DMS153 (cell line): ENCODE data around the gene HAND1.
"Not testable (repeated sequence)": the region's sequence is repeated elsewhere in the genome, so short reads cannot be mapped to it uniquely, and the experiment has no call there.

Source experiments
- DNase-seq: peaks from one replicate; lab custom pipeline; 2025; lab: John Stamatoyannopoulos, UW

HAND1 gene

DNA sequence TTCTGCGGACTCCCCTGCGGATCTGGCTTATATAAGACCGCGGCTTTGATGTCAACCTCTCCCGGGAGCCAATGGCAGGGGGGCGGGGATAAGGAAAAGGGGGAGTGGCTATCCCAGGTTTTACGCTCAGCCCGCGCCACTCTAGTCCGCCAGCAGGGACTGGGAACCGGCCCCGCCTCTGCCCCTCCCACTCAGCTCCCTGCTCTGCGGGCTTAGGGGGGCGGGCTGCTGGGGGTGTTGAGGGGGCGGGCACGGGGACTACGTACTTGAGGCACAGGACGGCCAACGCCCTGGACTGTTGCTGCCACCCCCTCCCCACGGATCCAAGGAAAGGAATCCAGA is at the start of gene HAND1:
Gene HAND1, minus strand, starts transcription at position 4 of the 342 bp plus-strand sequence. CDS start 219 bp downstream, outside the sequence.
- DNase-seq, result peak; percentile 15

DNA sequence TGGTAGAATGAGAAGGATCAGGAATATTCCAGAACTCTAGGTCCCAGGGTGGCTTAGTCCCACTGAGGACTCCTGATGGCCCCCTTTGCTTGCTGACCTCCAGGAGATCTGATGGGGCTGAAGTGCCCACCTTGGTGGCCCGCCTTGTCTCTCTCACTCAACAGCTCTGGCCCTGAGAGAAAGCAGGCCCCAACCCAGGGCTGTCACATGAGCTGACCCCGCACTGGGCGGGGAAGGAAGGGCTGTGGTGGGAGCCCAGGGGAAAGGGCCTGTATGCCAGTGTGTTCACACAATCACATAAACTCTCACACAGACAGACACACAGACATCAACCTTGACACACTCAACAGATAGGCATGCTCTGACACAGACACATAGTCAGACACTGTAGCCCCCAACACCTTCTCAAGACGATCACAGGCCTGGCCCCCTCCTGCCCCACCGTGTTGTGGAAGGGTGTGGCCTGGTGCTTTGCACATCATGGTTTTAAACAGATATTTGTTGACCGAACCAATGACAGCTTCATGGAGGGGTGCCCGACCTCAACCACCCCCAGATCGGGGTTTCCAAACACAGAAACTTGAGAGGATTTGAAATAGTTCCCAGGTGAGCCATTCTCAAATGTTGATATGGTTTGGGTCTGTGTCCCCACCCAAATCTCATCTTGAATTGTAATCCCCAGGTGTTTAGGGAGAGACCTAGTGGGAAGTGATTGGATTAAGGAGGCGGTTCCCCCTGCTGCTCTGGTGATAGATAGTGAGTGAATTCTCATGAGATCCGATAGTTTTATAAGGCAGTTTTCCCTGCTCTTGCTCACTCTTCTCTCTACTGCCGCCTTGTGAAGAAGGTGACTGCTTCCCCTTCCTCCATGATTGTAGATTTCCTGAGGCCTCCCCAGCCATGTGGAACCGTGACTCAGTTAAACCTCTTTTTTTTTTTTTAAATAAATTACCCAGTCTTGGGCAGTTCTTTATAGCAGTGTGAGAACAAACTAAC is 48.5 kb upstream of the HAND1 start:
- DNase-seq, result no peak

DNA sequence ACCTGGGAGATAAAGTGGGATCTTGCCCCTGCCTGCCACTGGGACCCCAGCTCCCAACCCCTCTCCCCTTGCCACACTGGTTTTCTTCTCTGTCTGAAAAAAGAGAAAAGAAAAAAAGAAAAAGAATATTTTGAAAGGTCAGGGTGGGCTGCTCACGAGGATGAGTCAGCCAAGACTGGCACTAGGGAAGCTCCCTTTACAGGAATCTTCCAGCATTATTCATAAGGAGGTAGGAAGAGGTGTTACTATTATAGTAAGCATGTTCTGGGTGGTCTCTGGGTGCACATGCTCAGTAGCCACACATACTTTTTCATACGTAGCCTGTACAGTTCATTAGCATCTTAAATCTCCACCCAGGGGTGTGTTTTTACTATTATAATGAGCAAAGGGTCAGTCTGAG is 46.8 kb upstream of the HAND1 start:
- no peak for DNase-seq

DNA sequence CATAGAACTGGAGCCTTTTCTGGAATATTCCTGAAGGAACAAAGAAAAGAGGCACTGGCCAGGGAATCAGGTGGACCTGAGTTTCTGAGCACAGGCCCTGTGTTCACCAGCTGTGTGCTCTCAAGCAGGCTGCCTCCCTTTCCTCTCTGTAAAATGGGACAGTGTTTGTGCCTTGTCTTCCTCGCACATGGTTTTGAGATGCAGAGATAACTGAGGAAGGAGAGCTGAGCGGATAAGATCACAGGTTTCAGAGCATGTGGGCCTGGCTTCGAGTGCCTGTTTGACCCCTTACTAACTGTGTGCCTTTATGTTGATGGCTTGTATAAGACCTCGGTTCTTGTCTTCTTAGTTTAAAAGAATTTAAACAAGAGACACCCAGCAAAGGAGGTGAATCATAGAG is 46.2 kb upstream of the HAND1 start:
- DNase-seq, result no peak

DNA sequence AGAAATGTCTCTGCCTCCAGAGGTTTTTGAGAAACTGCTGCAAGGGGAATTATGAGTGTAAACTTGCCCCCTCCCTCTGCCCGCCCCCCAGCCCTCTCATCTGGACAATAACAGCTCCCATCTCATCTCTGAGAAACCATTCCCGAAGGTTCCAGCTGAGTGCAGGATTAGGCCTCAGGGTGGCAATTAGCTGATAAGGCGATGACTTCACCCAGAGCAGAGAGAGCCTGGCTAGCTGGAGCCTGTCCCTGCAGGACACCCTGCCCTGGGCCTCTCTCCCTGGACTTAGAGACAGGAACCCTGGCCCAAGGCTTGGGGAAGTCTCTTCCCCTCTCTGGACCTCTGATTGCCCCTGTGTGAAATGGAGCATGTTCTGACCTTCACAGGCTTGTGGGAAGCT is 45.7 kb upstream of the HAND1 start:
- no peak for DNase-seq

DNA sequence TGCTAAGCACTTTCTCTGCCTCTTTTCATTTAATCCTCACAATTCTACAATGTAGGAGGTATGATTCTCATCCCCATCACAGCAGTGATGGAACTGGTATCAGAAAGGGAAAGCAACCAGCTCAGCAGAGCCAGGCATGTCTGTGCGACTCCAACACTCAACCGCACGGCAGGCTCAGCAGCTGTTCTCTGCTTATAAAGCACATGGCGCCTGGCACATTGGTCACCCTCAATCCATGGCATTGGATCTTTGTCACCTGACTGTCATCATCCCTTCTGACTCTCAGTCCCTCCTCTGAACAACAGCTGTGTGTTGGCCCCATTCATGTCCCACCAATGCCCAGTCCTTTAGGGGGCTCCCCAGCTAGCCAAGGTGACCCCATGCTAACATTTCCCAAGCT is 45.1 kb upstream of the HAND1 start:
- DNase-seq, result no peak

DNA sequence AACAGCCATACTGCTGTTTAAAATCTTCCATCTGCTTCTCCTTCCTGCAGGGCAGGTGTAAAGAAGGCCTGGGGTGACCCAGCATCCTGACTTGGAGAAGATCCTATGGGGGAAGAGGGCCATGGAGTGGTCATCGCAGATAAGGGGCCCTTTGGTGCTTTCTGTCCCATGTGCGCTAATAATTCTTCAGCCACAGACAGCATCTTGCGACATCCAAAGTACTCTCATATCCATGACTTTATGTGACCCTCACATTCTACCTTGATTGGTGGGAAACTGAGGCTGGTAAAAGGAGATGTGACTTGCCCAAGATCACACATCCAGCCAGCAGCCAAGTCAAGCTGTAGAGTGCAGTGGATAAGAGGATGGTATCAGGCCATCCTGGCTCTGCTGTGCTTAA is 44.3 kb upstream of the HAND1 start:
- no peak for DNase-seq

DNA sequence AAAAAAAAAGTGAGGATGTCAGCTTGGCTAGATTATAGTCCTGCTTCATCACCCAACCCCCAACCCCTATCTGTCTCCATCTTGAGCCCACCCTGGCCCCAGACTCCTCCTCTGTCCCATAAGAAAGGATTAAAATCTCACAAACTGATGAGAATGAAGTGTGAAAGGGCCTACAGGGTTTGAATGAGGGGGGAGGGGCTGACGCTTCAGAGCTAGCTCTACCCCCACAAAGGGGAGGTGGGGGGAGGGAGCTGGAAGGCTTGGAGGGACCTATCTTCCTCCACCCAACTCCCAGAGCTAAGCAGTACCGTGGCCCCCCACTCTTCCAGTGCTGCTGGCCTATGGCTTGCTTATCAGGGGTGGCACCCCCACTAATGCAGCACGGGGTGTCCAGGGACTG is 43.7 kb upstream of the HAND1 start:
- DNase-seq, result no peak

DNA sequence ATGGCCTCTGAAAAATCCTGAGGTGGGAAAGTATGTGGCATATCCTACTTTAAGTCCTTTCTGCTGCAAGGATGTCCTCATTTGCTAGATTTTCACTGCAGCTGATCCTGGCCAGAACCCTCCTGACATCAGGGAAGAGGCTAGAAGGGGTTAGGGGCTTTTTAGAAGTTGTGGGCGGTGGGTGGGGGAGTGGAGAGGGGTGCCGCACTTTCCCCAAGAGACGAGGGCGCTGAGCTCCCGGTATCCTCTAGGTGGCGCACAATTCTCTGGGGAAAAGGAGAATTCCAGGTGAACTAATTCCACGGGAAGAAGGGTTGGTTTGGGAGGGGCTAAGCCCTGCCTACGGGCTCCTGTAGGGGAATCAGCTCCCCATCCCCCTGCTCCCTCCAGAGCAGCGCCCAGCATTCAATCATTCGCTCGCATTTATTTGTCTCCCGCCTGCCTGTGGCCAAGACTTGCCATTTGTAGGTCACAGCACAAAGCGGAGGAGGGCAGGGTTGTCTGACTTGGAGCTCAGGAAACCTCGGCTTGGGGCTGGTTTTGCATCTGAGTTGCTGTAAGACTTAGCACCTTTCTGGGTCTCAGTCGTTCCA is 42.9 kb upstream of the HAND1 start:
- no peak for DNase-seq

DNA sequence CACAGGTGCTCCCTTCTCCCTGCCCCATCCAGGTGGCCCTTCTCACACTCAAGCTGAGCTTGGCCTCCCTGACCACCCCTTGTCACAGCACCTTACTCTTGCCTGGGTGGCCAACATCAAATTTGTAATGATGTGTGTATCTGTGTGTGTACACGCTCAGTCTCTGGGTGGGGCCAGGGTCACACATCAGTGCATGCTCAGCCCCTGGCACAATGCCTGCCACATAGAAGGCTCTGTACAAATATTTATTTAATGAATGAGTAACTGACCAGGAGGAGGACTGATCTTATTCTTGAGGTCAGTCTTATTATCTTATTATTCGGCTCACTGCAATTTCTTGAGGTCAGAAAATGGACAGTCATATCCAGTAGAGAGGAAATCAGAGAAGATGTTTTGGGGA is 41.3 kb upstream of the HAND1 start:
- DNase-seq, result no peak

DNA sequence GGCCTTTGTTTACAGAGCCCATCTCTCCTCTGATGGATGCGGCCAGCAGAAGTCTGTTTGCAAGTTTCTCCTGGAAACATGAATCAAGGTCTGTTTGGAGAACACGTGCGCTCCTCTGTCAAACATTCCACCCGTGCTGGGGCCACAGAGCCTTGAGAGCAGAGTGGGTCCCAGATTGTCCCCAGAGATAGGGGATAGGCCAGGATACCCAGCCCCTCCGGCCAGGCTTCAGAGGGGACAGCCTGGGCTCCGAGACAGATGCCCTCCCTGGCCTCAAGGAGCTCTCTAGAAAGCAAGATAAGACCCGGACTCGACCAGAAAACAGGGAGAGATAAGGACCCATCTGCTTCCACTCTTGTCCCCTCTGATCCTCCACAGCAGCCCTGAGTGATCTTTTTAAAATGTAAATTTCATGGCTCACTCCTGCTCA is 40.4 kb upstream of the HAND1 start:
- no peak for DNase-seq

DNA sequence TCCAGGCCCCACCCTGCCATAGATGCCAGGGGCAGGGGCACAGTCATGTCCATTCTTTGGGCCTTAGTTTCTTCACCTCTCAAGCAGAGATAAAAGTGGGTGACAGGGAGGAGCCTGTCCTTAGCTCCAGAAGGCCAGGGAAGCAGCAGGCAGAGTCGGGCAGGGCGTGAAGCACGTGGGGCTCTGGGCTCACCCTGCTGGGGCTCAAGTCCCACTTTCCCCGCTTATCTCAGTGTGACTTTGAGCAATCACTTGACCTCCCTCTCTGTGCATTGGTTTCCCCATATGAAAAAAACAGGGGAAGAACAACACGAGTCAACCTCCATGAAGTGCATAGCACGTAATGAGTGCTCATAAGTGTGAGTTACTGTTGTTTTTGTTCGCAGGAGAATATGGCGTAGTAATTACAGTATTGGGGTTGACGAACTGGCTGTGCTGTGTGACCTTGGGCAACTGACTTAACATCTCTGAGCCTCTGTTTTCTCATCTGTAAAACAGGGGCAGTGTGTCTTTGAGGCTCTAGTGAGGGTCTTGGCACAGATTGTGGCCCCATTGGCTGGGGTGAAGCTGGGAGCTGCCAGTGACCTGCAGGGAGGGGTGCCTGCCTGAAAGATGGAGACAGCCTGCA is 39.9 kb upstream of the HAND1 start:
- no peak for DNase-seq

DNA sequence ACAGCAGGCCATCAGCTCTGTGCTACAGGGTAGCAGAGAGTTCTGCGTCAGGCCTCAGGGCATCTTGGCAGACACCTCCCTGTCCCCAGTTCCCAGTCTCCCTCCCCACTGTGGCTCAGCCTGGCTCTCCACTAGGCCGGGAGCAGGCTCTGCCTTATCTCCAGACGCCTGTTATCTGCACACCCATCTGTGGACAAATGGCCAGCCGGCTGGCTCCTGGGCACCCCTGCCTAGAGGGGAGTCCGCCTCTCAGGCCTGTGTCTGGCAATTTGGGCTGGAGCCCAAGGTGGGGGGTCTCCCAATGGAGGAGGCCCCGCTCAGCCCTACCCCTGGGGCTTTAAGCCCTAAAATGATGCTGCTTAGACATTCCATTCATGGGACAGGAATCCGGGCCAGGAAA is 39.2 kb upstream of the HAND1 start:
- no peak for DNase-seq

DNA sequence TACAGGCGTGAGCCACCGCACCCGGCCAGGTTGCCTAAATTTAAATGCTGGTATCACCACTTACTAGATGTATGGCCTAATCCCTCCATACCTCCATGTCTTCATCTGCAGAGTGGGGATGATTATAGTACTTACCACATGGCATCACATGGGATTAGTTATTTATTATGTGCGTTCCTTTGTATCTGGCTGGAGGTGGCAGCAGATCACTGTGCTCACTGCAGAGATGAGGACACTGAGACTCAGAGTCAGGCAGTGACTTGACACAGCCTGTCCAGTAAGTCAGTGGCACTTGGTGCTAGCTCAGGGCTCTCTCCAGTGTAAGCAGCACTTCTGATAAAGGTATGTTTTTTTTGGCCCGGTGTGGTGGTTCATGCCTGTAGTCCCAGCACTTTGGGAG is 38.4 kb upstream of the HAND1 start:
- no peak for DNase-seq

DNA sequence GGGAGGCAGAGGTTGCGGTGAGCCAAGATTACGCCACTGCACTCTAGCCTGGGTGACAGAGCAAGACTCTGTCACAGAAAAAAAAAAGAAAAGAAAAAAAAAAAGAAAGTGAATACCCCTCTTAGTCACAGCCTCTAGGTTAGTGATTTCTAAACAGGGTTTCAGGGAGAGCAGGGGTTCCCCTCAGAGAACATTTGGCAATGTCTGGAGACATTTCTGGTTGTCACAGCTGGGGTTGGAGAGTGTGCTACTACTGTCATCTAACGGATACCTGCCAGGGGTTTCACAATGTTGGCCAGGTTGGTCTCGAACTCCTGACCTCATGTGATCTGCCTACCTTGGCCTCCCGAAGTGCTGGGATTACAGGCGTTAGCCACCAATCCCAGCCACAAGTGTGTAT is 37.5 kb upstream of the HAND1 start:
- not testable (repeated sequence) for DNase-seq

DNA sequence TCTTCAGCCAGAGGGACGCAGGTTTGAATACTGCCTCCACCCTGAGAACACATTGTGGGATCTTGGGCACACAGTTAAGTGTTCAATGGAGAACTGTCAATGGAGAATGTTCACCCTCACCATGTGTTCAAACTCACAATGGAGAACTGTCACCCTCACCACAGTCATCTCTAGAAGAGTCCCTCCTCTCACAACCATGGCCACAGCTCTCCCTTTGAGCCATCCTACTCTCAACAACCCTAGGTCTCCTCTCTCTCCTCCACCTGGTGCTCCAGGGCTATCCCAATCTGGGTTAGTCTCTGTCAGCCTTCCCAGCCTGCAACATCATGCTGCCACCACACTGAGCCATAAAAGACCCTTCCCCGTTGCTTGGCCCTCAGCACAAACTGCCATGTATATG is 36.3 kb upstream of the HAND1 start:
- no peak for DNase-seq

DNA sequence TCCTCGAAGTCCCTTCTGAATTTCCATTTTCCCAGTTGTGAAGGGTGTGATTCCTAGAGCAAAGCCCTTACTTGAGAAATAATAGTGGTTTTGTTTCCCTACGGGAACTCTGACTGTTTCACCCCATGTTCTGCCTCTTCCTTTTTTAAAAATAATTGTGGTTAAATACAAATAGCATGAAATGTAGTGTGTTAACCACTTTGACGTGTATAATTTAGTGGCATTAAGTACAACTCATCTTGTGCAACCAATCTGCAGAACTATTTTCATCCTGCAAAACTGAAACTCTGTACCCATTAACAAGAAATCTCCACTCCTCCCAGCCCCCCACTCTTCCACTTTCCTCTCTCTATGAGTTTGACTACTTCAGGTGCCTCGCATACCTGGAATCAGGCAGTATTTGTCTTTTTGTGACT is 35.6 kb upstream of the HAND1 start:
- DNase-seq, result no peak

DNA sequence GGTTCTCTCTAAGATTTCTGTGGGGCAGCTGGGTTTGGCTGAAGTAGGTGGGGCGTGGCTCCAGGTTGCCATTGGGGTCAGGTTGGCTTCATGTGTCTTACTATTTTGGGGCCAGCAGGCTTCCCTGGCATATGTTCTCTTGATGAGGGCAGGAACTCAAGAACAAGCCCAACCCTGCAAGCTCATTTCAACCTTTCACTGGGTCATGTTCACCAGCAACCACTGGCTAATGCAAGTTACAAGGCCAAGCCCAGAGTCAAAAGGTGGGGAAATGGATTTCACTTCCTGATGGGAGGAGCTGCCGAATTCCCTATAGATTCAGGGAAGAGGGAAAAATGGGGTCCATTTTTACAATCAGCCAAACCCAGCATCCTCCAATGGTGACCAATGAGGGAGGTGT is 34.0 kb upstream of the HAND1 start:
- DNase-seq, result no peak

DNA sequence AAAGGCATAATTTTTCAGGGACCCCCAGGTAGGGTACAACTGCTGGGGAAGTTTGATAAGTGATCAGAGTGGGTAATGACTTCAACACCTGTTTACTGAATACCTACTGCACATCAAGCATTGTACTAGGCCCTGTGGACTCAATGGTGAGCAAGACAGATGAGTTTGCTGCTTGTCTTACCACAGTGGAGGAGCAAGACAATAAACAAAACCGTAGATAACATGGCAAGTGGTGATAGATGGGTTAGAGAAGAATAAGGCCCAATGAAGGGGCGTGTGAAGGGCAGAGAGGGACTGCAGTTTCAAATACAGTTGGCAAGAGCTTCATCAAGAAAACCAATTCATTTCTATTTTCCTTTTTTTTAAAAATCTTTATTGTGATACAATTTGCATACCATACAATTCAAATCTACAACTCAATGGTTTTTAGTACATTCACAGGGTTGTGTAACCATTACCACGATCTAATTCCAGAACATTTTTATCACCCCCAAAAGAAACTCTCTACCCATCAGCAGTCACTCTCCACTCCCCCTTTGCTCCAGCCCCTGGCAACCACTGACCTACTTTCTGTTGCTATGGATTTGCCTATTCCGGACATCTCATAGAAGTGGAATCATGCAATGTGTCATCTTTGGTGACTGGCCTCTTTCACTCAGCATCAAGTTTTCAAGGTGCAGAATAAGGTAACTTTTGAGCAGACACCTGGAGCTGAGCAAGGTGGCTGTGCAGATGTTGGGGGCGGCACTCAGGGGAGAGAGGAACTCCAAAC is 31.9 kb upstream of the HAND1 start:
- no peak for DNase-seq

DNA sequence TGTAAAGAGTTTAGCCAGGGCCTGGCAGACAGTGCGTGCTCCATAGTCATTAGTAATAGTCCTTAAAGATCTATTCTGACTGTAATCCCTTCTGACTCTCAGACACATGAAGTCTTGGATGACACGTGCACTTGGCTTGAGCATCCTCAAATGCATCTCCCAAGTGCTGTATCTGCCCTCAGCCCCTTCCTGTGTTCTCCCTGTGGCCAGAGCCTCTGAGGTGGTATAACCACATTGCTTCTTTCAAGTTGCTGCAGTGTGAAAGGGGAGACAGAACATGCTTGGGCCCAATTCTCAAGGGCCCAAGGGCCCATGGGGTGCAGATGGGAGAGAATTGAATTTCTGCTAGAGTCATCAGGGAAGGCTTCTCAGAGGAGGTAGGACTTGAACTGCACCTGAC is 30.1 kb upstream of the HAND1 start:
- DNase-seq, result no peak

DNA sequence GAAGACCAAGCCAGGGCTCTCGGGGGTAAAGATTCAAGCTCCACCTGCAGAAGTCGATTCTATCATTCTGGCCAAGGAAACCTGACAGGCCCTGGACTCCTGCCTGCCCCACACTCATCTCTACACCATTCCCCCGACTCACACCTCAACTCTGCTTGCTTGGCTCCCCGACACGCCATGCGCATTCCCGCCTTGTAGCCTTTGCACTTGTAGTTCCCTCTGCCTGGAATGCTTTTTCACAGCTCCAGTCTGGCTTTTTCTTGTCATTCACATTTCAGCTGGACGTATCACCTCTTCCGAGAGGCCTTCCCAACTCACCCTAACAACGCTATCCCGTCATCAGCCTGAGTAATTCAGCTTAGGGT is 28.7 kb upstream of the HAND1 start:
- no peak for DNase-seq

DNA sequence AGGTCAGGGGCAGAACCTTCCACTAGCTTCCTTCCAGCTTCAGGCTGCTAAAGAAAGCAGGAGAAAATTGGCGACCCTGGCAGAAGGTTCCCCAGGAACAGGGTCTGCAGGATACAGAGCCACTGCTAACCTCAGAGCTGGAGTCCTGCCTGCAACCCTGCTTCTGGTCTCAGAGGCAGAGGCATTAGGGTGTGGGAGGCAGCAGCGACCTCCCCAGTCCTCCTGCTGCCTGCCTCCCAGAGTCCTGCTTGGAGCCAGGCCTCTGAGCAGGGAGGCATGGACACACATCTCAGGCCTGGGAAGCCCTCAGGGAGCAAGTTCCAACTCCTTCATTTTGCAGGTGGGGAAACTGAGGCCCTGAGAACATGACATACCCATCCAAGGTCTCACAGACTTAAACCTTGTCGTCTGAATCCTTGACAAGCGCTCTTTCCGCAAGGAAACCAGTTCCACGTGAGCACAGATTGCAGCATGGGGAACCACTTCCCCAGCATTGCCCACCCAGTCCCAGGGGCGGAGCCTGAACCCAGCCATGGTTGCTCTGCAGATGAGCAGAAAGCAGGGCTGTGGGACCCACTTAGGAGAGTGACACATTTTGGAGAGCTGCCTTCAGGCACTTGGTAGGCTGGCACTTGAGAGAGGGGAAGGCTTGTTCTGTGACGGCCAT is 28.2 kb upstream of the HAND1 start:
- no peak for DNase-seq
